Measurements from ENCODE around the gene BACE2.

DNA sequence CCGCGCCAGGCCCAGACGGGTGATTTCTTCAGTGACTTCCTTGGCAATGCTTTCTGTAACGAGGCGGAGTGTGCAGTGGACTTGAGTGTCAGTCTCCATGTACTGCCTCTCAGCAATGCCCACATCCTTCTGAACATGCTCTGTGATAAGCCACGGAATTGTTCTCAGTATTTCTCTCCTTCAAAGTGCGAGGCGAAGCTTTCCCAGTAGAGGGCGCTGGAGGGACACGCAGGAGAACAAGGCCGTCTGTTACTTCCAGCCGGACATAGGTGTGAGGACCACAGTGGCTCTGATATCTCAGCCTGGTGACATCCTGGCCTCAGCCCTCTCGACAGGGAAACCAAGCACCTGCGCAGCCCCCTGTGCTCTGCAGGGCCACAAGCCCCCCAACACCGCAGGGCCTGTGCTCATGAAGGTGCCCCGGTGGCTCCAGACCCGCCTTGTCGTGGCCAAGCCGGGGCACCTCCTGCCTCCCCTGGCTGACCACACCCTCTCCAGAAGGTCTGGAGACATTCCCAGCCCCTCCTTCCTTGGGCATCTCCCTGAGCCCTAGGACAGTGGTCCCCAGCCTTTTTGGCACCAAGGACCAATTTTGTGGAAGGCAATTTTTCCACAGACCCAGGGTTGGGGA, 46.1 kb upstream of the BACE2 start:
- TF ChIP-seq CTCF (IDR thresholded peaks at IDR 0.05) (peak in 5 of 6 experiments; percentile 28 to 83 (median 76)), POLR2A (IDR thresholded peaks at IDR 0.05) (no peak)
